NCI-H2081 treated with DMSO at 0.1 percent for 48 hours (cell line): ENCODE data around the gene SIPA1L3.
"Not testable (repeated sequence)": the region's sequence is repeated elsewhere in the genome, so short reads cannot be mapped to it uniquely, and the experiment has no call there.

ENCODE experiments used
- DNase-seq: peaks from one replicate; lab custom pipeline; 2025; lab: John Stamatoyannopoulos, UW

Gene SIPA1L3

DNA sequence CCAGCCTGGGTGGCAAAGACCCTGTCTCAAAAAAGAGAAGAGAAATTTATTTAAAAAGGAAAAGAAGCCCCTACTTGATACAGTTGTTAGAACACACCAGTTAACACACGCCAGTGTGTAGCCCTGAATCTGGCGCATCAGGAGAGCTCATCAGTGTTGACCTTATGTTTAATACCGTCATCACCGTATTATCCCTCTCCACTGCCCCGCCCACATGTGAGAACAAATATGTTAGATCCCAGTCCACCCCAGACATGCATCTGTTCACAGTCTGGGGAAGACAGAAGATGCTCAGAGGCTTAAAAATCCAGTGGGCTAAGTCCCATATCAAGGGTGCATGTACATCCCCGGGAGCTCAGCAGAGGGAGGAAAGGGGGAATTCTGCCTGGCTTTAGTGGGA is 161.8 kb downstream of the SIPA1L3 start:
- no peak for DNase-seq

DNA sequence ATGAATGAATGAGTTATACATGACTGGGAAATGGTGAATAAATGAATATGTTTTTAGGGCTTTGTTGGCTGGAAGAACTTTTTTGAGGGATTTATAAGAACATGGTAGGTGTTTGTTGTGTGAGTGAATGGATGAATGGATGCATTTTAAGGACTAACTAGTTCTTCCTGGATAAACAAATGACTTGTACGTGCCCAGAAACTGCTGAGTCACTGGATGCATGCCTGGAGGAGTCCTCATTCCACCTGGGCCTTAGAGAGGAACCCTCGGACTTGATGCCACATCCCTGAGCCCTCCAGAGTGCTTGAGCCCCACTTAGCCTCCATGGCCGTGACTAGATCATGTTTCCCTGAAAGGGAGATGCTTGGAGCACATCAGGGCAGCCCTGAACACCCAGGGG is 163.6 kb downstream of the SIPA1L3 start:
- DNase-seq: no peak

GRCh38 chr19:38071054-38071453 is 164.0 kb downstream of the SIPA1L3 start:
- DNase-seq: not testable (repeated sequence)

- no peak for DNase-seq
Measured at GRCh38 chr19:38071647-38072046, 164.6 kb downstream of the SIPA1L3 start.

GRCh38 chr19:38072776-38073750 is 166.1 kb downstream of the SIPA1L3 start:
- DNase-seq: no peak

- no peak for DNase-seq
Measured at GRCh38 chr19:38073841-38074685, 167.1 kb downstream of the SIPA1L3 start.

GRCh38 chr19:38076337-38076736 is 169.3 kb downstream of the SIPA1L3 start:
- DNase-seq: no peak

GRCh38 chr19:38078302-38078930 is 171.4 kb downstream of the SIPA1L3 start:
- no peak for DNase-seq

- DNase-seq: peak; percentile 82
Measured at GRCh38 chr19:38079926-38080380, 172.9 kb downstream of the SIPA1L3 start.

GRCh38 chr19:38081547-38082255 is 174.7 kb downstream of the SIPA1L3 start:
- DNase-seq: no peak

DNA sequence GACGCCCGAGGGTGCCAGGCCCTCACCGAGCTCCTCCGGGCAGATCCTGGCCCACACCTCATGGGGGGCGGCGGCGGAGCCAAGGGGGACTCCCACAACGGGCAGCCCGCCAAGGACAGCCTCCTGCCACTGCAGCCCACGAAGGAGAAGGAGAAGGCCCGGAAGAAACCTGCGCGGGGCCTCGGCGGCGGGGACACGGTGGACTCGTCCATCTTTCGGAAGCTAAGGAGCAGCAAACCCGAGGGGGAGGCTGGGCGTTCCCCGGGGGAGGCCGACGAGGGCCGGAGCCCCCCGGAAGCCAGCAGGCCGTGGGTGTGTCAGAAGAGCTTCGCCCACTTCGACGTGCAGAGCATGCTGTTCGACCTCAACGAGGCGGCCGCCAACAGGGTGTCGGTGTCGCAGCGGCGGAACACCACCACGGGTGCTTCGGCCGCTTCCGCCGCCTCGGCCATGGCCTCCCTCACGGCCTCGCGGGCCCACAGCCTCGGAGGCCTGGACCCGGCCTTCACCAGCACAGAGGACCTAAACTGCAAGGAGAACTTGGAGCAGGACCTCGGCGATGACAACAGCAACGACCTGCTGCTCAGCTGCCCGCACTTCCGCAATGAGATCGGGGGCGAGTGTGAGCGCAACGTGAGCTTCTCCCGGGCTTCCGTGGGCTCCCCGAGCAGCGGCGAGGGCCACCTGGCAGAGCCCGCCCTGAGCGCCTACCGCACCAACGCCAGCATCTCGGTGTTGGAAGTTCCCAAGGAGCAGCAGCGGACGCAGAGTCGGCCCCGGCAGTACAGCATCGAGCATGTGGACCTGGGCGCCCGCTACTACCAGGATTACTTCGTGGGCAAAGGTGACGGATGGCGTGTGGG is 175.5 kb downstream of the SIPA1L3 start:
- no peak for DNase-seq

DNA sequence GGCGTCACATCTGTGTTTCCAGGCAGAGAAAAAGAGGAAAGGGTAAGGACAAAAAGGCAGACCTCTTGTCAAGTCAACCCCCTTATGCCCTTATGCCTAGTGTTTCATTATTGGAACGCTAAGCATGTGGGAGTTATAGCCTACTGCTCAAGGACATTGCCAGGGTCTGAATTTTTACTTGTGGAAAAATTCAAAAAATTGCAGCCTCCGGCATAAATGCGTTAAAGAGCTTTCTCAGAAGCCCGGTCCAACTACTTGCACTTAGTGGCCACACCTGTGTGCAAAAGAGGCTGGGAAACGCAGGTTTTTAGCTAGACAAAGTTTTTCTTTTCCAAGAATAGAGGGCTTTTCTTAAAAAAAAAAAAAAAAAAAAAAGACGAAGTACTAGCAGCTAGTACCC is 177.2 kb downstream of the SIPA1L3 start:
- DNase-seq: no peak

DNA sequence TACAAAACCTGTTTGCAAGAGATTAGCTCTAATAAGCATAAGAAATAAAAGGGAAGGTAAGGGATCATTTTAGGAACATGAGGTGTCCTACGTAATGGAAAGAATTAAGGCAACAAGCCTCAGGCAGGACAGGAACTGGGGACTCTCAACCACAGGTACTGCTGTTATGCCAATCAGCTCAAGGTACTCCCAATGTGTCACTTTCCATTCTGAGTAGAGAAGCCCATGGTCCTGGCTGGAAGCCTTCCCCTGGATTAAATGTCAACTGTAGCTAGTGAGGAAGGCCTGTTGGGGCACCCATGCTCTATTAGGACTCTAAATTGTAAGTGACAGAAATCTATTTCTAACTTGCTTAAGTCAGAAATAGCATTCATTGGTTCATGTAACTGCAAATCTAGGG is 182.4 kb downstream of the SIPA1L3 start:
- DNase-seq: no peak

GRCh38 chr19:38093154-38093553 is 186.1 kb downstream of the SIPA1L3 start:
- DNase-seq: no peak

DNA sequence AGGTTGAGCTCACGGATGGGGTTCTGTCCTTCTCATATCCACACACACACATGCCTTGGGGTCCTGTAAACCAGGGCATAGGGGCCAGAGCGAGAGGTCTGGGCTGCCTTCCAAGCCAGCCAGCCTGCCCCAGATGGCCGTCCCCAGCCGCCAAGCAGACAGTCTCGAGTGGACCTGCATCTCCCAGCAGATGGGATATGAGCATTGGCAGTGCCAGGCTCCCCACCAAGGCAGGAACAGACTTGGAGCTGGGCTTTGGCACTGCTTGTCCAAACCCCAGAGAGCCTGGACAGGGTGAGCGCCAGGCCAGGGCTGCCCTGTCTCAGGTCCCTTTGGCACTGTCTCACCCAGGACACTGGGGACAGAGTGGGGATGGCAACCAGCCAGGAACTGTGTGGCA is 186.6 kb downstream of the SIPA1L3 start:
- DNase-seq: no peak

- peak; percentile 9 for DNase-seq
Measured at GRCh38 chr19:38095411-38096308, 188.7 kb downstream of the SIPA1L3 start.

- DNase-seq: no peak
Measured at GRCh38 chr19:38099966-38100365, 193.0 kb downstream of the SIPA1L3 start.

DNA sequence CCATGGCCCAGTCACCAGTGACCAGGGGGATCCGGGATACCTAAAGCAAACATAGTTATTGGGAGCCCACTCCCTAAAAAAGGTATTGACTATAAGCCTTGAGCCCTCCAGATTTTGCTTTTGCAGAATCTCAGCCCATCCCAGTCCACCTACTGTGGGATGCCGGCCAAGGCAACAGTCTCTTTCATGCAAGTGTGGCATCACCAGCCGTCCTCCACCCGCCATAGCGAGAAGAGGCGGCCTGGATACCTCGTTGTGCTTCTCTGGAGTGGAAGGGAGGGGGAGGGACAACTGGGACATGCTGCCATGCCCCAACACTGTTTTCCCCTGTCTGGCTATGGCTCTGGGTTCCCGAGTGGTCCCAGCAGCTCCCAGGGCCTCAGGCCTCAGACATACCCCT is 193.6 kb downstream of the SIPA1L3 start:
- no peak for DNase-seq

DNA sequence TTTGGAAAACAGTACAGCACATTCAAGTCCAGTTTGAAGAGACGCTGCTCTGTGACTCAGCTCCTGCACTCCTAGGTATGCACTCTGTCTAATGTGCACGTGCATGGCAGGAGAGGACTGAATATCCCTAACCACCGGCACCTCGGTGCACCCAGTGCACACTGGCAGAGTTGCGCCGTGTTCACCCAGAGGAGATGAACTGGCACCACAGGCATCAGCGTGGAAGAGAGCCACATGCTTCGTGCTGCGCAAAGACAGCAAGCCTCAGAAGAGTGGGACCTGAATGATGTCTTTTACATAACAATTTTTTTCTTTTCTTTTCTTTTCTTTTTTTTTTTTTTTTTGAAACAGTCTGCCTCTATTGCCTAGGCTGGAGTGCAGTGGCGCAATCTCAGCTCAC is 194.7 kb downstream of the SIPA1L3 start:
- DNase-seq: no peak

DNA sequence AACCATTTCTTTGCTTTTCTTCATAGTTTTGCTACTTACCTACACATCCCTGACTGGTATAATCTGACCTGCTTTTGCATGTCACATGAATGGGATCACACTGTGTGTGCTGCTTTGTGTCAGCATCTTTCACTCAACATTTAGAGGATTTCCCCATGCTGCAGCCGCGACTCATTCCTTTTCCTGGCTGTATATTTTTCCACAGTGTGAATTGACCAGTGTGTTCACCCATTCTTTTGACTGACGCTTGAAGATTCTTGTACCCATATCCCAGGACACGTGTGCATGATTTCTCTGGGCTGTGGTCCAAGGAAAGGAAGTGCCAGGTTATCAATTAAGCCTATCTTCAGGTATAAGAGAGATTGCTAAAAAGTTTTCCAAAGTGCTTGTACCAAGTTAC is 198.6 kb downstream of the SIPA1L3 start:
- no peak for DNase-seq
